GM13976 (cell line): ENCODE data around the gene IPCEF1.

Experiments
- DNase-seq: peaks from one replicate; pipeline ENCODE4 v3.0.0; 2012; ENCODE audit warnings: low spot score
- in situ Hi-C: fragments of 300-500 bp; cut with MboI; formaldehyde crosslinking; loops from one replicate; pipeline ENCODE4 v1.12.0; 2022; ENCODE audit warnings: low sequenced_read_pairs, mixed read lengths, inconsistent platforms; ENCODE audit not compliant: unreplicated experiment
- TF ChIP-seq, protein P1 (sequence below): IDR thresholded peaks from 2 replicates; pipeline ENCODE4 v1.5.1; 2012; ENCODE audit warnings: borderline replicate concordance, mild to moderate bottlenecking; ENCODE audit not compliant: insufficient read depth; ENCODE audit errors: extremely low read depth, missing control alignments, control extremely low read depth

The IPCEF1 gene

DNA sequence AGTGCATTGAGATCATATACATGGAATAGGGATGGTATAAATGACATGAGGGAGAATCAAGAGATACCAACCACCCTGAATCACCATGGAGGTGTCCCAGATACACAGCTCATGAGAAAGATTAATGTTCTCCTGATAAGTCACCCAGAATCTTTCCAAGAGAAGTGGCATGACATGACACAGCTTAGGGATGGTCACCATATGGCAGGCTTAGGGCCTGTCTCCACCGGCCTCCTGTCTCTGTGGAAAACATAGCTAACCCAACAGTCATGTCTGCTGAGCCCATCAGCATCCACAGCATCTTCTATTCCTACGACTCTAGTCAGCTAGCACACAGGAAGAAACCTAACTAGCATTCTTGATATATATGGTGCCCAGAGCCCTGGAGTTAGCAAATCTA, 133.3 kb downstream of the IPCEF1 start:
- TF ChIP-seq, protein P1, sequence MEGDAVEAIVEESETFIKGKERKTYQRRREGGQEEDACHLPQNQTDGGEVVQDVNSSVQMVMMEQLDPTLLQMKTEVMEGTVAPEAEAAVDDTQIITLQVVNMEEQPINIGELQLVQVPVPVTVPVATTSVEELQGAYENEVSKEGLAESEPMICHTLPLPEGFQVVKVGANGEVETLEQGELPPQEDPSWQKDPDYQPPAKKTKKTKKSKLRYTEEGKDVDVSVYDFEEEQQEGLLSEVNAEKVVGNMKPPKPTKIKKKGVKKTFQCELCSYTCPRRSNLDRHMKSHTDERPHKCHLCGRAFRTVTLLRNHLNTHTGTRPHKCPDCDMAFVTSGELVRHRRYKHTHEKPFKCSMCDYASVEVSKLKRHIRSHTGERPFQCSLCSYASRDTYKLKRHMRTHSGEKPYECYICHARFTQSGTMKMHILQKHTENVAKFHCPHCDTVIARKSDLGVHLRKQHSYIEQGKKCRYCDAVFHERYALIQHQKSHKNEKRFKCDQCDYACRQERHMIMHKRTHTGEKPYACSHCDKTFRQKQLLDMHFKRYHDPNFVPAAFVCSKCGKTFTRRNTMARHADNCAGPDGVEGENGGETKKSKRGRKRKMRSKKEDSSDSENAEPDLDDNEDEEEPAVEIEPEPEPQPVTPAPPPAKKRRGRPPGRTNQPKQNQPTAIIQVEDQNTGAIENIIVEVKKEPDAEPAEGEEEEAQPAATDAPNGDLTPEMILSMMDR, result no peak
- no peak for DNase-seq
- in situ Hi-C loops, result no loop called here

DNA sequence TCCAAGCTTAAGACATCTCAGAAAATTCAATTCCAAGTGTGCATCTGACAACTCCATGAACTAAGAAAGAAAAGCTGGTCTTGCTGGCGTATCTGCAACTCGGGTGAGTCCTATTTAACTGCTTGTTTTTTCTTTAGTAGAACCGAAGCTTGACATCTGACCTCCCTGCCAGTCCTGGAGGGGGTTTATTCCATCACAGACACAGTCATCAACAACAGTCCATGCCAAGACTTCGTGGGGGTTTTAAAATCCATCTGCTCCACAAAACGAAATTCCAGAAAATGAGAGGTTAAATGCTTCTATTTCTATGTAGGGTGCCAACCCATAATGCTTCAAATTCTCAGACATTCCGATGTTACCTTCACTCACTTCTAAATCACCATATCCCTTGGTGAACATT, 133.9 kb downstream of the IPCEF1 start:
- TF ChIP-seq, protein P1, result no peak
- no peak for DNase-seq
- in situ Hi-C loops, result no loop called here

DNA sequence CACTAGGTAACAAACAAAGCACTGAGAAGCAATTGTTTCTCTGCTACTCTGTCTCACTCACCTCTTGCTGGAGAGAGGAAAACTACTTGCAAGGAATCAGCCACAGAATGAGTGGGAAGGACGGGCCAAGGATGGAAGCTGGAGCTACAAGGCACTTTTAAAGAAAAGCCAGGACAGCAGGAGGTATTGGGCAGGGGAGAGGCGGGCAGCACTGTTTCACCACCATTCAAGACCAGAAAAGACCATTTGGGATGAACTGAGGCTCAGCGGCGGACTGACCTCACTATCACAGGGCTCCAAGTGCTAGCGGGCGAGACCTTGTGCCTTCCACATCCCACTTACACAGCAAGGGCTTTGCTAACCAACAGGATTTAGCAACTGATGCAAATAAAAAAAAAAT, 137.4 kb downstream of the IPCEF1 start:
- in situ Hi-C loops, result no loop called here
- no peak for DNase-seq
- TF ChIP-seq, protein P1, result no peak

DNA sequence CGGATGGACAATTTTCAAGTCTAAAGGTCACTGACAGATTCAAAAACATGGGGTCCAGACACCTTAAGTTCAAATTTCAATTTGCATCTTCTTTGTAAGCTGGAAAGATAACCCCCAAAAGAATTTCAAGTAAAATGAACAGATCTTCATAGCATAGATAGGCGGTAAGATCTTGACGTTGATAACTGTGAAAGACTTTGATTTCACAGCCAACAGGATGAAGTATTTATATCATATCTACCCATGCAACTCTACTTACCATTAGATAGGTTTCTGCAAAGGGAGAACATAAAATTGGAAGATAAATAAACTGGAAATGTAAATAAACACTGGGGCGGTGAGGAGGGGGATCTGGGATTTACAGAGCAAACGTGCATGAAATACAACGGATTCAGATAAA, 137.8 kb downstream of the IPCEF1 start:
- DNase-seq, result no peak
- in situ Hi-C loops, result no loop called here
- TF ChIP-seq, protein P1, result no peak

DNA sequence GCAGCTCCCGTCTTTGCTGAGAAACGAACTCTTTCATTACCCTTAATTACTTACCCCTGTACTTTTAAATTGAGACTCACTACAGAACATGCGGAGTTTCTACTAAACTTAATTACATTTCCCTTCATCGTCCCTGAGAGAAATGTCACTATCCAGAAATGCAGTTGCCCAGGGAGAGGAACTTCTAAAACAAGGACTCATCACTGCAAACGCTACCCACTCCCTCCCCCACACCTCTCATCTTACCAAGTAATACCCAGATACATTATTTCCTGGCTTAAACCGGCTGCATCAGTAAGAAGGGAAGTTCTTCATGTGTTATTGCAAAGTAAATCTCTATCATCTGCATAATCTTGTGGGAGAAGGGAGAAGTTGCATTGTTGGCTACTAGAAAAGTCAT, 138.3 kb downstream of the IPCEF1 start:
- in situ Hi-C loops, result no loop called here
- TF ChIP-seq, protein P1, result no peak
- no peak for DNase-seq

DNA sequence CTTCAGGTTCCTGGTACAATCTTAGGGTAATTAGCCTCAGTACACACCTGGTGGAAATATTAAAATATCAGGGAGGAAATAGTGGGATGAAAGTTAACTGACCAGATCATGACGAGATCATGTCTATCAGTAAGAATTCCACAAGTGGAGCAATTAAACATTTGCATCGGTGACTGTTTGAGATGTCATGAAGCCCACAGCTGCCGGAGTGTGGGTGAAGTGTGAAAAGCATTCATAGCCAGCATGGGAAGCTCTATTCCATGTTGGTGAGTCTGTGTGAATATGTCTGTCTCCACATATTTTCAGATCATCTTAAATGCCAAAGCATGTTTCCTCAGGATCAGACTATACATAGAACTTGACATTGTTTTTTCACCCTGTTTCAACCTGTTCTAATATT, 142.8 kb downstream of the IPCEF1 start:
- no peak for DNase-seq
- in situ Hi-C loops, result no loop called here
- TF ChIP-seq, protein P1, result no peak

DNA sequence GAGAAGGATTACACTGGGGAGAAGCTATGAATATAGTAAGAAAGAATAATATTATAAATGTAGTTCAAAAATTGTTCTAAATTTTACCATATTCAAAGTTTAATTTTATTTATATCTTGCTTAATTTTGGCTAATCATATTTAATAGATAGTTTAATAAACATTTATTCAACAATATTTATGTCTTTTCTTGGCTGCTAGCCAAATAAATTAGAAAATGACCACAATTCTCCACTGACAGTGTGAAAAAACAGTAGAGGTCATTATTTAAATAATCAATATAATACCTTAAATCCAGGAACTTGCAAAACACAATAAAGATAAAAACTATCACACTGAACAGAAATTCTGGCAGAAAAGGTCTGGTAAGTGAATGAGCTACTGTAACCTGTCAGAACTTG, 145.9 kb downstream of the IPCEF1 start:
- no peak for DNase-seq
- in situ Hi-C loops, result no loop called here
- TF ChIP-seq, protein P1, result no peak
